NCI-H2107 (cell line): Measurements from ENCODE around the gene DNAH12.
"Not testable (repeated sequence)": the region's sequence is repeated elsewhere in the genome, so short reads cannot be mapped to it uniquely, and the experiment has no call there.

Source experiments
- DNase-seq: peaks from one replicate; lab custom pipeline; 2025; lab: John Stamatoyannopoulos, UW

DNAH12 gene

GRCh38 chr3:57314204-57314603, 229.9 kb downstream of the DNAH12 start:
- no peak for DNase-seq

GRCh38 chr3:57309769-57310360, 234.3 kb downstream of the DNAH12 start:
- DNase-seq: no peak

- DNase-seq: not testable (repeated sequence)
Observed at GRCh38 chr3:57303520-57303919, 240.6 kb downstream of the DNAH12 start.

GRCh38 chr3:57298041-57298440, 246.1 kb downstream of the DNAH12 start:
- no peak for DNase-seq

GRCh38 chr3:57292897-57293526, 251.1 kb downstream of the DNAH12 start:
- no peak for DNase-seq

- no peak for DNase-seq
Observed at GRCh38 chr3:57292159-57292896, 251.8 kb downstream of the DNAH12 start, which contains the start of gene ASB14. ASB14 (minus strand) TSS chr3:57292685; CDS start chr3:57292033, 652 bp downstream.

GRCh38 chr3:57288403-57288802, 255.7 kb downstream of the DNAH12 start:
- no peak for DNase-seq

- no peak for DNase-seq
Observed at GRCh38 chr3:57287205-57287604, 256.9 kb downstream of the DNAH12 start.

GRCh38 chr3:57283334-57283733, 260.8 kb downstream of the DNAH12 start:
- DNase-seq: no peak

- DNase-seq: no peak
Observed at GRCh38 chr3:57281715-57282114, 262.4 kb downstream of the DNAH12 start.

- DNase-seq: no peak
Observed at GRCh38 chr3:57279685-57280084, 264.5 kb downstream of the DNAH12 start.

- no peak for DNase-seq
Observed at GRCh38 chr3:57278237-57278636, 265.9 kb downstream of the DNAH12 start.

- DNase-seq: no peak
Observed at GRCh38 chr3:57275393-57275792, 268.8 kb downstream of the DNAH12 start.

- no peak for DNase-seq
Observed at GRCh38 chr3:57274845-57275244, 269.3 kb downstream of the DNAH12 start.

- no peak for DNase-seq
Observed at GRCh38 chr3:57268416-57268815, 275.7 kb downstream of the DNAH12 start.

- no peak for DNase-seq
Observed at GRCh38 chr3:57261929-57262328, 282.2 kb downstream of the DNAH12 start.

GRCh38 chr3:57261119-57261518, 283.0 kb downstream of the DNAH12 start:
- no peak for DNase-seq

- no peak for DNase-seq
Observed at GRCh38 chr3:57257678-57258077, 286.5 kb downstream of the DNAH12 start.

GRCh38 chr3:57256844-57257243, 287.3 kb downstream of the DNAH12 start:
- no peak for DNase-seq

- no peak for DNase-seq
Observed at GRCh38 chr3:57252404-57252803, 291.7 kb downstream of the DNAH12 start.

- no peak for DNase-seq
Observed at GRCh38 chr3:57244946-57245345, 299.2 kb downstream of the DNAH12 start.
